GF-D8 (cell line): ENCODE results near the gene TAF6.
A peak's percentile ranks its signal among the peaks of the same experiment; 100 is the strongest.

Experiments used
- DNase-seq: peaks from one replicate; lab custom pipeline; 2025; lab: John Stamatoyannopoulos, UW

Gene TAF6

GRCh38 chr7:100093054-100093453 lies 26.1 kb downstream of the TAF6 start:
- no peak for DNase-seq

GRCh38 chr7:100091411-100092181 lies 27.6 kb downstream of the TAF6 start:
- DNase-seq: no peak

DNA sequence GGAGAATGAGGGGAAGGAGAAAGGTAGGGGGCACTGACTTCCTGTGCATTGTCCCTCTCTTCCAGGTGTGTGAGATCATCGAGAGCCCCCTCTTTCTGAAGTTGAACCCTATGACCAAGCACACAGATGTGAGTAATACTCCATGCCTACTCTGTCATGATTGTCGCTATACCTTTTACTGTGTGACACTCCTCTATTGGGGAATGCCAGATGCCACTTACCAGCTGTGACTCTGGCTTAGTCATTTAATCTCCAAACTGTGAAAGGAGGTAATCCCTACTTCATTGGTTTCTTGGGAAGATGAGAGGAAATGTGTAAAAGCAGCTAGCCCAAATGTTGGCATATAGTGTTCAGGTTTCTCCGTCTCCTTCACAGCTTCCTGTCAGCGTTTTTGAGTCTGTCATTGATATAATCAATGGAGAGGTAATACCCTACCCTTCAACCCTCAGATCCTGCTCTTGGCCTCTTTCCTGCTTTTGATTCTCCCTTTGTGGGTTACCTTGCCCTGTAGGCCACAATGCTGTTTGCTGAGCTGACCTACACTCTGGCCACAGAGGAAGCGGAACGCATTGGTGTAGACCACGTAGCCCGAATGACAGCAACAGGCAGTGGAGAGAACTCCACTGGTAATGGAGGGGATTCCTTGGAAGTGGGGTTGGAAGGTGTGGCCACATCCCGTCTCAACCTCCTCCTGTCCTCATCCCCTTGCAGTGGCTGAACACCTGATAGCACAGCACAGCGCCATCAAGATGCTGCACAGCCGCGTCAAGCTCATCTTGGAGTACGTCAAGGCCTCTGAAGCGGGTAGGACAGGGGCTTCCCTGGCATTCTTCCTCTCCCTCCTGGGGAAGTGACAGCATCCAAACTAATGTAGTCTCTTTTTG lies 28.4 kb downstream of the TAF6 start:
- no peak for DNase-seq

- DNase-seq: no peak
These were observed 29.5 kb downstream of the TAF6 start for GRCh38 chr7:100089458-100090196.

DNA sequence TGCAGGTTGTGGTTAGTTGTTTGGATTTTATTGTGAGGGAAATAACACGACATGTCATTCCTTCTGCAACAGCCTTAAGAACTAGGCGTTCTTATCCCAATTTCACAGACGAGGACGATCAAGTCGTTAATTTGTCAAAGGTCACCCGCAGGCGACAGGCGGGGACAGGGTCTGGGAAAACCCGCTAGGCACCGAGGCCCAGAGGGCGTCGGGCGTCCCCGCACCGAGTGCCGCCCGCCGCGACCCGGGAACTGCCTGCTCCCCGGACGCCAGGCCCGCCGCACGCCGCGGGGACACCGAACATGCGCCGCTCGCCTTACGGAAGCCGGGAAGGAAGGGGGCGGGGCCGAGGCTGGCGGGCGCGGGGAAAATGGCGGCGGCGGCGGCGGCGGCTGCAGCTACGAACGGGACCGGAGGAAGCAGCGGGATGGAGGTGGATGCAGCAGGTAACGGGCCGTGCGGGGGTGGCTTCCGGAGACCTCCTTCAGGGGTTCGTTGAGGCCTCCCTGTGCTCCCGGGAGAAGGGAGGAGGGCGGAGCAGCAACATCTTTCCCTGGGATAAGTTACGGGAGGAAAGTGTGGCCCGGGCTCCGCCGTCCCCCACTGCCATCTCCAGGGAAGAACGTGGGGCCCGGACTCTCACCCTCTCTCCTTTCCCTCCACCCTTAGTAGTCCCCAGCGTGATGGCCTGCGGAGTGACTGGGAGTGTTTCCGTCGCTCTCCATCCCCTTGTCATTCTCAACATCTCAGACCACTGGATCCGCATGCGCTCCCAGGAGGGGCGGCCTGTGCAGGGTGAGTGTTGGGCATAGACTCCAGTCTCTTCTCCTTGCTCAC lies 30.3 kb downstream of the TAF6 start, which contains the start of gene COPS6:
Gene COPS6 (plus strand): TSS at position 349 of the 837 bp plus-strand sequence. CDS start 22 bp downstream, at position 371.
- DNase-seq: peak; percentile 45

DNA sequence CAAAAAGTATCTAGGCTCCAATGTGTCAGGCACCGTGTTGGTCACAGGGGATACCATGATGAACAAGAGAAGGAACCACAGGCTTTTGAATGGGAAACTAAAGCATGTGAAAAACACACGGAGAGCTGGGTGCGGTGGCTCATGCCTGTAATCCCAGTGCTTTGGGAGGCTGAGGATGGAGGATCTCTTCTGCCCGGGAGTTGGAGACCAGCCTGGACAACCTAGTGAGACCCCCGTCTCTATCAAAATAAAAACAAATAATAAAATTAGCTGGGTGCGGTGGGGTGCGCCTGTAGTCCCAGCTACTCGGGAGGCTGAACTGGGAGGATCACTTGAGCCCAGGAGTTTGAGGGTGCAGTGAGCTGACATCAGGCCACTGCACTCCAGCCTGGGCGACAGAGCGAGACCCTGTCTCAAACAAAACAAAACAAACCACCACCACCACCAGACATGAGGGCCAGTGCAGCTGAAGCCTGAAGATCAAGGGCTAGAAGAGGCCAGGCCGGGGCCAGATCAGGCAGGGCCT lies 31.0 kb downstream of the TAF6 start:
- DNase-seq: no peak

DNA sequence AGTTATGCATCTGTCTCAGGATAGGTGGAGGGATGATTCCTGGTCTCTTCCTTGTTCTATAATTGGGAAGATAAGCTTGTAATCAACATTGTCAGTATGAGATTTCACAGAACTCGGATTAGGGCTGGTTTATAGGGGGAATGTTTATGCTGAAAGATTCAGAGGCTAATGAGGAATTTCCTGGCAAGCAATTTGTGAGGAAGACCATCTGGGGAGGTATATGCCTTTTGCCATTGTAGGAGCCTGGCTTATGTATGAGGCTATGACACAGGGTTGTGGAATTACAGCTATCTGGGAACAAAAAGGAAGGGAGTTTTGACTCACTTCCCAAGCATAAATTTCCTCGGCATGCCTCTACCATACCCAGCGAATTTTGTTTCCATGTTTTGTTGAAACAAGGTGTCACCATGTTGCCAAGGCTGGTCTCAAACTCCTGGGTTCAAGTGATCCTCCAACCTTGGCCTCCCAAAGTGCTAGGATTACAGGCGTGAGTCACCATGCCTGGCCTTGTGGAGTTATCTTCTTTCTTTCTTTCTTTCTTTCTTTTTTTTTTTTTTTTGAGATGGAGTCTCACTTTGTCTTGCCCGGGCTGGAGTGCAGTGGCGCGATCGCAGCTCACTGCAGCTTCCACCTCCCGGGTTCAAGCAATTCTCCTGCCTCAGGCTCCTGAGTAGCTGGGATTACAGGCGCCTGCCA lies 32.0 kb downstream of the TAF6 start:
- no peak for DNase-seq

GRCh38 chr7:100085515-100085914 lies 33.6 kb downstream of the TAF6 start:
- DNase-seq: peak; percentile 34

GRCh38 chr7:100082978-100083377 lies 36.2 kb downstream of the TAF6 start:
- DNase-seq: no peak

DNA sequence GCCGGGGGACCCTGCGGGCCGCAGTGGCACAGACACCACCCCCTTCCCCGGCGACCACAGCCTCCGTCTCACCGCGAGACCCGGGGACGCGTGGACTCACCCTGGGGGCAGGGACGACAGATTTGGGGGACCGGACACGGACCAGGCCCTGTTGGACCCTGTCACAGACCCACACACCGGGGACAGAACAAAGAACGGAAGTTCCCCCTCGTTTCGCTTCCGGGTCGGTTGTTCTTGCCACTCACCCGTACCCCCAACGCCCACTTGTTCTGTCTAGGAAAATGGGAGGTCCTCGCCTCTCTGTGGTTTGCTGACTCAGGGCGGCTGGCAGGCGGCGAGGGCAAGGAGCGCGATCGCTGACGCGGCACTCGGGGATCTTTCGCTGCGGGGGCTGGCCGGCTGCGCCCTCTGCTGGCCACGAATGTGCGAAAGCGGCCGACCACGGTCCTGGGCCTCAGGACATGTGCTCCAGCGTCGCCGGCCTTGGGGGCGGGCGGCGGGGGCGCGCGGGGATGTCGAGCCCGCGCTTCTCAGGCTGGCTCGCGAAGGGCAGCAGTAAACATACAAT lies 37.5 kb downstream of the TAF6 start, which contains the start of gene ZNF3:
Gene ZNF3 (minus strand): TSS at position 189 of the 568 bp plus-strand sequence. CDS start 4,366 bp downstream, outside the sequence.
- DNase-seq: peak; percentile 97

- no peak for DNase-seq
These were observed 38.1 kb downstream of the TAF6 start for GRCh38 chr7:100080907-100081534.

DNA sequence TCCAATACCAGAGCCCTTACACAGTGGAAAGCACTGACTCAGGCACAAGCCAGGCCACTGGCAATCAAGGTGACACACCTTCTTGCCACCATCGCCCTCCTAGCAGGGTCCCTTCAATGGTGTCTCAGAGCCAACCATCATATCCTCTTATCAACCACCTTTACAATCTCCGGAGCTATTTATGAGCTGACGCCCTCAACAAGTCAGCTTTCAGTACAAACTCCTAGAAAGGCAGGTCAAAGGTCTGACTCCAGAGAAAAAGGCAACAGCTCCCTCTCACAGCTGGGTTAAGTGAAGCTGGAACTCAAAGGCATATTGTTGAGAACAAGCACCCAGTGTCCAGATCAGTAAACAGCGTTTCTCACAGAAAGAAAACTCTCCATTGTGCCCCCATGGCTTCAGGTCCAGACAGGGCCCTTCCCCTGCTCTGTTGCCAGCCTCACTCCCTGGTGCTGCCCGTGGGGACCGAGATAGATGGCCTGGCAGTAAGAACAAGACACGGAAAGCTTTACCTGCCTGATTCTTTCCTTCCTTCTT lies 40.1 kb downstream of the TAF6 start:
- DNase-seq: no peak

DNA sequence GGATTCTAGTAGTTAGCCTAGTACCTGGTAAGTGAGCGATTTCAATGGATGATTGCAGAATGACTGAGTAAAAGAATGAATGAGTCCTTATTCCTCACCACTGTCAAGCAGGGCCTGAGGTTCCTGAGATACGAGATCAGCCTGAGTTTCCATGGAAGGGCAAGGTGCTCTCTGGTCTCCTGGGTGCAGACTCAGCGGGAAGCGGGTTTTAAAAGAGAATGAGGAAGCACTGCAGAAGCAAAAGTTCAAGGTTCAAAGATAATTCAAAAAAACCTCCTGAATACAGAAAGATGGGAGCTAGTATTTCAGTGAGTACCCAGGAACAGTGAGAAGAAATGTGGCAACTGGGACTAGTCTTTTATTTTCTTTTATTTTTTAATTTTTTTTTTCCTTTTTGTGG lies 42.0 kb downstream of the TAF6 start:
- DNase-seq: no peak

DNA sequence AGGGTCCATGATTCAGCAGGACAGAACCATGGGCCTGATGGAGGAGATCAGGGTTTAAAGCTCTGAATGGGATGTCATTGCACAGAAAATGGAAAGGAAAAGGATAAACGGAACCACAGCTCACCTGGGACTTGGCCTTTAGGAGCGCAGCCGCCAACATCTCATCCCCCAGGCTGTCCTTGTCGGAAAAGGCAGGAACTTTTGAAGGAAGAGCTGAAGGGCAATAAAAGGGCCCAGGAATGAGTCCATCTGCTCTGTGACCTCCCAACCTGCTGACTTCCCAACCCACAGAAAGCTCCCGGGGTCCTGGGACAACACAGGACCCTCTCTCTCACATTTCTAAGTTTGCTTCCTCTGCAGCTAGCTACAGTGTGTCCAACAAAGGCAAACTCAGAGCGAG lies 43.7 kb downstream of the TAF6 start:
- DNase-seq: no peak

GRCh38 chr7:100074841-100075240 lies 44.3 kb downstream of the TAF6 start:
- no peak for DNase-seq

DNA sequence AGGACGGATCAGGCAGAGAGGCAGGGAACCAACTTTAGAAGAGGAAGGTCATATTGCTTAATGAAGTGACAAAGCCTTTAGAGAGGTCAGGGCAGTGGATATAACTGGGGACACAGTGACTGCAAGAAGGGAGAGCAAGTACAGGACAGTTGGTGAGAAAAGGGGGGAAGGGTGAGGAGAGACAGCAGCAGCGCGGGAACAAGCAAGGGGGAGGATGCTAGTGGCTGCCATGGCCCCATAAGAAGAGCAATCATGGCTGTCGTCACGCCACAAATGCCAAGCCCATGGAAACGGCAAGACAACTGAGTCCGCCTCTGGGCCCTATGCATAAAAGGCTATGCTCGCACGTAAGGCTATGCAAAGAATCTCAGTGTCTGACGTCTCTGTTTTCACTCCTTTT lies 46.7 kb downstream of the TAF6 start:
- no peak for DNase-seq

- DNase-seq: no peak
These were observed 48.0 kb downstream of the TAF6 start for GRCh38 chr7:100071018-100071723.

GRCh38 chr7:100069991-100070390 lies 49.2 kb downstream of the TAF6 start:
- DNase-seq: no peak

DNA sequence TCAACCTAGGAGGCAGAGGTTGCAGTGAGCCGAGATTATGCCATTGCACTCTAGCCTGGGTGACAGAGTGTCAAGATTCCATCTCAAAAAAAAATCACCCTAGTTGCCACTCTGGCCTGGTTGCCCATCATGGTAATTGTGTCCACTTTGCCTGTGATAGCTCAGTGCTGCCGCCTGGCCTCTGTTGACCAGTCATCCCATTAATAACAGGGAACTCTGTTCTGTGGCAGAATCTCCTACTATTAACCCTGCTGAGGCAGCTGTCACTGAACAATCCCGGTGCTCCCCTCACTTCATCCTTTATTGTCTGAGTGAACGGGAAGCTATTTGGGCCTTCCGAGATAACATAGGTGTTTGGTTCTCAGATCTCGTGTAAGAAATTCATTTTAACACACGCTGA lies 52.2 kb downstream of the TAF6 start:
- no peak for DNase-seq
